Neural cell (in vitro differentiated cells): Measurements from ENCODE around the gene ST3GAL3. TPM values are rescaled to one million over a fixed set of nuclear protein-coding genes. Genes with fewer than 3 reads are reported as not detected.

Experiments
- H2AFZ ChIP-seq: fragments of 200-600, 300-800 bp; sonication (generic), shearing (Covaris generic); 2 replicates; pipeline ENCODE4 v1.6.0; 2014; ENCODE audit warnings: low read depth, mild to moderate bottlenecking, antibody characterized with exemption, low read length, moderate library complexity
- H3F3A ChIP-seq: fragments of 200-600 bp; shearing (Covaris generic); 2 replicates; pipeline ENCODE4 v1.6.1; 2016; ENCODE audit warnings: mild to moderate bottlenecking, moderate library complexity, mixed read lengths, antibody characterized with exemption, low read length; ENCODE audit not compliant: insufficient read depth, poor library complexity, severe bottlenecking
- H3K27ac ChIP-seq: fragments of 200-600, 300-800 bp; sonication (generic), shearing (Covaris generic); 2 replicates; pipeline ENCODE4 v1.5.1; 2014; ENCODE audit warnings: mild to moderate bottlenecking, low read length, moderate library complexity
- H3K27me3 ChIP-seq: fragments of 300-800, 200-600 bp; sonication (generic), shearing (Covaris generic); 2 replicates; pipeline ENCODE4 v1.6.0; 2014; ENCODE audit warnings: mild to moderate bottlenecking, low read depth, low read length, moderate library complexity; ENCODE audit not compliant: insufficient read depth
- H3K36me3 ChIP-seq: fragments of 300-800, 200-600 bp; sonication (generic), shearing (Covaris generic); 2 replicates; pipeline ENCODE4 v1.5.1; 2014; ENCODE audit warnings: mild to moderate bottlenecking, antibody characterized with exemption, low read length, moderate library complexity; ENCODE audit not compliant: insufficient read depth
- H3K4me2 ChIP-seq: fragments of 300-800, 200-600 bp; sonication (generic), shearing (Covaris generic); 2 replicates; pipeline ENCODE4 v1.6.0; 2014; ENCODE audit warnings: mild to moderate bottlenecking, low read length
- H3K4me3 ChIP-seq: fragments of 300-800, 200-600 bp; sonication (generic), shearing (Covaris generic); 2 replicates; pipeline ENCODE4 v1.5.1; 2014; ENCODE audit warnings: mild to moderate bottlenecking, low read length, moderate library complexity
- H3K79me2 ChIP-seq: fragments of 200-600 bp; shearing (Covaris generic); replicated peaks from 2 replicates; pipeline ENCODE4 v1.6.0; 2014; ENCODE audit warnings: mild to moderate bottlenecking, low read length, moderate library complexity; ENCODE audit not compliant: insufficient read depth
- H3K9ac ChIP-seq: fragments of 300-800, 200-600 bp; sonication (generic), shearing (Covaris generic); 2 replicates; pipeline ENCODE4 v1.6.1; 2016; ENCODE audit warnings: mild to moderate bottlenecking, low read length, mixed read lengths
- H3K9me2 ChIP-seq: fragments of 200-600 bp; shearing (Covaris generic); 2 replicates; pipeline ENCODE4 v1.6.1; 2016; ENCODE audit warnings: mild to moderate bottlenecking, low read length, mixed read lengths; ENCODE audit not compliant: insufficient read depth
- H3K9me3 ChIP-seq: fragments of 200-600, 300-800 bp; sonication (generic), shearing (Covaris generic); 2 replicates; pipeline ENCODE4 v1.6.1; 2016; ENCODE audit warnings: mild to moderate bottlenecking, mixed run types, low read length, moderate library complexity, mixed read lengths
- H4K20me1 ChIP-seq: fragments of 200-600 bp; shearing (Covaris generic); 2 replicates; pipeline ENCODE4 v1.6.1; 2016; ENCODE audit warnings: mild to moderate bottlenecking, mixed run types; ENCODE audit not compliant: insufficient read depth
- CTCF ChIP-seq: fragments of 450-650 bp; IDR thresholded peaks from 2 replicates; pipeline ENCODE4 v1.5.1; 2014; ENCODE audit warnings: antibody characterized with exemption, mild to moderate bottlenecking, moderate library complexity; ENCODE audit not compliant: poor library complexity, severe bottlenecking
- EP300 ChIP-seq: fragments of 450-650 bp; conservative IDR thresholded peaks from 2 replicates; pipeline ENCODE4 v1.6.1; 2014; ENCODE audit warnings: antibody characterized with exemption, mild to moderate bottlenecking, moderate library complexity; ENCODE audit not compliant: poor library complexity, severe bottlenecking
- EZH2 ChIP-seq: fragments of 200-600, 300-800 bp; shearing (Covaris generic), sonication (generic); IDR thresholded peaks from 2 replicates; pipeline ENCODE4 v1.6.1; 2014; ENCODE audit warnings: antibody characterized with exemption, low read length, borderline replicate concordance, mild to moderate bottlenecking; ENCODE audit not compliant: insufficient read depth, poor library complexity, severe bottlenecking
- MXI1 ChIP-seq: fragments of 450-650 bp; conservative IDR thresholded peaks from 2 replicates; pipeline ENCODE4 v1.6.1; 2014; ENCODE audit warnings: antibody characterized with exemption, mild to moderate bottlenecking; ENCODE audit not compliant: poor library complexity, severe bottlenecking
- POLR2AphosphoS5 ChIP-seq: IDR thresholded peaks from 2 replicates; pipeline ENCODE4 v1.6.1; 2012
- RAD21 ChIP-seq: fragments of 450-650 bp; conservative IDR thresholded peaks from 2 replicates; pipeline ENCODE4 v1.6.1; 2014; ENCODE audit warnings: antibody characterized with exemption, mild to moderate bottlenecking, moderate library complexity
- SMC3 ChIP-seq: fragments of 450-650 bp; conservative IDR thresholded peaks from 2 replicates; pipeline ENCODE4 v1.6.1; 2014; ENCODE audit warnings: antibody characterized with exemption, mild to moderate bottlenecking, moderate library complexity; ENCODE audit not compliant: poor library complexity
- TAF1 ChIP-seq: IDR thresholded peaks from 2 replicates; pipeline ENCODE4 v1.6.1; 2012; ENCODE audit warnings: low read depth
- polyA plus RNA-seq: library from polyadenylated mRNA; depleted of rRNA; stranded (reverse); fragments of >200 nt; gene quantifications from 2 replicates; pipeline ENCODE4 v1.2.3, GENCODE V29; 2014
- TF ChIP-seq, protein P1 (sequence below): IDR thresholded peaks from 2 replicates; pipeline ENCODE4 v1.6.1; 2012; ENCODE audit warnings: borderline replicate concordance

ST3GAL3 gene
- polyA plus RNA-seq, 1 donor from 2014 or later = 36.8 TPM

DNA sequence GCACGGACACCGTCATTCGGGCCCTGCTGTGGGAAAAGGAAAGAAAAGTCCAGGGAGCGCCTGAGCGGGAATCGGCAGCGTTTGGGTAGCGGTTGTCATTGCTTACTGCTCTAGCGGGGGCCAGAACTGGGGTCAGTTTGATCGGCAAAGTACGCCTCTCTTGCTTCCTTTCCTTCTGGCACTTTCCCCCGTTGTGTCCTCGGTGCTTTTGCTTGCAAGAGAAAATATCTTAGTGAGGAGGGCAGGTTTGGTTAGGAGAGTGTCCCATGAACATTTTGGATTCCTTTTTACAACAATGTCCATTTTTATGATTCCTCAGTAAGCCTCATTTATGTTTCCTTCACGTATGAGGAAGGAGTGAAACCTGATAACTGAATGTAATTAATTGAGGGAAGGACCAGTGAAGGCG is 670 bp downstream of the ST3GAL3 start:
- peak overlapping the region; percentile 72 for H3K9ac ChIP-seq
- peak overlapping the region; percentile 39 for H3K27ac ChIP-seq
- no peaks in the 10 kb centered on the region for H3K36me3 ChIP-seq
- no peaks in the 10 kb centered on the region for H3K9me2 ChIP-seq
- no peaks in the 10 kb centered on the region for H3K9me3 ChIP-seq
- H3F3A ChIP-seq = no peaks in the 10 kb centered on the region
- peaks cover 11% of the 10 kb centered on the region for H3K79me2 ChIP-seq
- peak overlapping the region; percentile 63 for H3K4me2 ChIP-seq
- H3K27me3 ChIP-seq = no peaks in the 10 kb centered on the region
- no peaks in the 10 kb centered on the region for H4K20me1 ChIP-seq
- TF ChIP-seq CTCF (no peak), EP300 (no peak)
- peak overlapping the region; percentile 65 for H2AFZ ChIP-seq
- peak overlapping the region; percentile 95 for H3K4me3 ChIP-seq

GRCh38 chr1:43711049-43711448 is 3.7 kb downstream of the ST3GAL3 start:
- Histone ChIP-seq H3K4me2 (no peak overlapping the region), H3K9me2 (no peaks in the 10 kb centered on the region), H3K9me3 (no peaks in the 10 kb centered on the region), H3K79me2 (peaks cover 11% of the 10 kb centered on the region), H3K27ac (no peak overlapping the region), H2AFZ (no peak overlapping the region), H3K9ac (no peak overlapping the region), H3K36me3 (no peaks in the 10 kb centered on the region), H3K27me3 (no peaks in the 10 kb centered on the region), H3K4me3 (no peak overlapping the region), H3F3A (no peaks in the 10 kb centered on the region), H4K20me1 (no peaks in the 10 kb centered on the region)
- TF ChIP-seq MXI1 = no peak
- no peak for TF ChIP-seq POLR2AphosphoS5
- no peak for TF ChIP-seq SMC3
- no peak for TF ChIP-seq EZH2
- no peak for TF ChIP-seq CTCF
- TF ChIP-seq, protein P1, sequence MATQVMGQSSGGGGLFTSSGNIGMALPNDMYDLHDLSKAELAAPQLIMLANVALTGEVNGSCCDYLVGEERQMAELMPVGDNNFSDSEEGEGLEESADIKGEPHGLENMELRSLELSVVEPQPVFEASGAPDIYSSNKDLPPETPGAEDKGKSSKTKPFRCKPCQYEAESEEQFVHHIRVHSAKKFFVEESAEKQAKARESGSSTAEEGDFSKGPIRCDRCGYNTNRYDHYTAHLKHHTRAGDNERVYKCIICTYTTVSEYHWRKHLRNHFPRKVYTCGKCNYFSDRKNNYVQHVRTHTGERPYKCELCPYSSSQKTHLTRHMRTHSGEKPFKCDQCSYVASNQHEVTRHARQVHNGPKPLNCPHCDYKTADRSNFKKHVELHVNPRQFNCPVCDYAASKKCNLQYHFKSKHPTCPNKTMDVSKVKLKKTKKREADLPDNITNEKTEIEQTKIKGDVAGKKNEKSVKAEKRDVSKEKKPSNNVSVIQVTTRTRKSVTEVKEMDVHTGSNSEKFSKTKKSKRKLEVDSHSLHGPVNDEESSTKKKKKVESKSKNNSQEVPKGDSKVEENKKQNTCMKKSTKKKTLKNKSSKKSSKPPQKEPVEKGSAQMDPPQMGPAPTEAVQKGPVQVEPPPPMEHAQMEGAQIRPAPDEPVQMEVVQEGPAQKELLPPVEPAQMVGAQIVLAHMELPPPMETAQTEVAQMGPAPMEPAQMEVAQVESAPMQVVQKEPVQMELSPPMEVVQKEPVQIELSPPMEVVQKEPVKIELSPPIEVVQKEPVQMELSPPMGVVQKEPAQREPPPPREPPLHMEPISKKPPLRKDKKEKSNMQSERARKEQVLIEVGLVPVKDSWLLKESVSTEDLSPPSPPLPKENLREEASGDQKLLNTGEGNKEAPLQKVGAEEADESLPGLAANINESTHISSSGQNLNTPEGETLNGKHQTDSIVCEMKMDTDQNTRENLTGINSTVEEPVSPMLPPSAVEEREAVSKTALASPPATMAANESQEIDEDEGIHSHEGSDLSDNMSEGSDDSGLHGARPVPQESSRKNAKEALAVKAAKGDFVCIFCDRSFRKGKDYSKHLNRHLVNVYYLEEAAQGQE = no peak
- TF ChIP-seq RAD21 = no peak
- no peak for TF ChIP-seq TAF1
- TF ChIP-seq EP300 = no peak
